SK-N-SH (cell line): Measurements from ENCODE around the gene WDR27. TPM values are rescaled to one million over a fixed set of nuclear protein-coding genes. Genes with fewer than 3 reads are reported as not detected.

Experiments
- CTCF ChIA-PET: fragments of 300-600, 350-600 bp; formaldehyde crosslinking; extraction: SDS; loops from one replicate; lab custom pipeline; 2021; lab: Yijun Ruan, JAX
- POLR2A ChIA-PET: fragments of 350-600 bp; sonication (Branson Sonifier 250); formaldehyde crosslinking; extraction: SDS; loops from one replicate; lab custom pipeline; 2020; ENCODE audit warnings: antibody characterized with exemption, inconsistent platforms; lab: Yijun Ruan, JAX
- DNase-seq: peaks from one replicate; pipeline ENCODE4 v3.0.0; 2012
- H2AFZ ChIP-seq: fragments of 200-600 bp; sonication (generic); 2 replicates; pipeline ENCODE4 v1.8.1; 2016; ENCODE audit warnings: antibody characterized with exemption, mild to moderate bottlenecking, low read depth
- H3F3A ChIP-seq: fragments of 200-600 bp; sonication (generic); replicated peaks from 2 replicates; pipeline ENCODE3; 2016; ENCODE audit warnings: antibody characterized with exemption, mild to moderate bottlenecking; ENCODE audit not compliant: insufficient read depth
- H3K27ac ChIP-seq, 2 experiments: fragments of 200-500 bp in 1 of 2; fragments of 200-600 bp in 1 of 2; sonication (Bioruptor generic) in 1 of 2; sonication (generic), shearing (Covaris generic) in 1 of 2; 2 replicates each; pipeline versions ENCODE4 v1.5.1 to v1.6.1; 2014 to 2016; ENCODE audit warnings: low read depth in 2 of 2, inconsistent platforms in 1 of 2, low read length in 1 of 2, mild to moderate bottlenecking in 1 of 2, mixed read lengths in 1 of 2
- H3K27me3 ChIP-seq: fragments of 200-600 bp; sonication (generic), shearing (Covaris generic); 2 replicates; pipeline ENCODE4 v1.6.1; 2016; ENCODE audit warnings: mixed run types; ENCODE audit not compliant: insufficient read depth
- H3K36me3 ChIP-seq, 2 experiments: fragments of 200-500 bp in 1 of 2; fragments of 200-600 bp in 1 of 2; sonication (Bioruptor generic) in 1 of 2; sonication (generic) in 1 of 2; replicated peaks in 1 of 2; 2 replicates each; pipeline versions ENCODE3 to v1.5.1; 2014 to 2016; ENCODE audit warnings: low read length in 1 of 2, mild to moderate bottlenecking in 1 of 2; ENCODE audit not compliant: insufficient read depth in 2 of 2, control insufficient read depth in 1 of 2
- H3K4me1 ChIP-seq, 2 experiments: fragments of 200-500 bp in 1 of 2; fragments of 200-600 bp in 1 of 2; sonication (Bioruptor generic) in 1 of 2; sonication (generic), shearing (Covaris generic) in 1 of 2; 2 replicates each; pipeline versions ENCODE4 v1.5.1 to v1.6.1; 2014 to 2016; ENCODE audit warnings: low read depth in 1 of 2, low read length in 1 of 2, mixed run types in 1 of 2; ENCODE audit not compliant: insufficient read depth in 2 of 2, control insufficient read depth in 1 of 2
- H3K4me2 ChIP-seq: fragments of 200-600 bp; sonication (generic), shearing (Covaris generic); 2 replicates; pipeline ENCODE4 v1.6.1; 2017; ENCODE audit warnings: mixed run types
- H3K4me3 ChIP-seq, 2 experiments: fragments of 200-500 bp in 1 of 2; fragments of 200-600 bp in 1 of 2; sonication (Bioruptor generic) in 1 of 2; sonication (generic), shearing (Covaris generic) in 1 of 2; 2 replicates each; pipeline versions ENCODE4 v1.5.1 to v1.8.1; 2014 to 2016; ENCODE audit warnings: low read depth in 2 of 2, inconsistent platforms in 1 of 2, low read length in 1 of 2, mild to moderate bottlenecking in 1 of 2, mixed read lengths in 1 of 2, moderate library complexity in 1 of 2
- H3K79me2 ChIP-seq: fragments of 200-600 bp; sonication (generic); 2 replicates; pipeline ENCODE4 v1.8.1; 2017; ENCODE audit warnings: mild to moderate bottlenecking; ENCODE audit not compliant: insufficient read depth
- H3K9ac ChIP-seq: fragments of 200-600 bp; sonication (generic); 2 replicates; pipeline ENCODE4 v1.6.1; 2017; ENCODE audit warnings: mixed run types
- H3K9me2 ChIP-seq: fragments of 200-600 bp; sonication (generic); 2 replicates; pipeline ENCODE4 v1.6.1; 2017; ENCODE audit warnings: mixed run types
- H3K9me3 ChIP-seq: fragments of 200-600 bp; sonication (generic); 2 replicates; pipeline ENCODE4 v1.6.1; 2017; ENCODE audit warnings: mixed run types, mild to moderate bottlenecking, moderate library complexity
- H4K20me1 ChIP-seq: fragments of 200-600 bp; sonication (generic); 2 replicates; pipeline ENCODE4 v1.6.1; 2017; ENCODE audit warnings: mild to moderate bottlenecking, mixed run types; ENCODE audit not compliant: insufficient read depth
- EP300 ChIP-seq, 2 experiments: IDR thresholded peaks; 2 replicates each; pipeline versions ENCODE4 v1.4.0 to v1.6.1; 2012; ENCODE audit warnings: borderline replicate concordance in 1 of 2, low read depth in 1 of 2, low read length in 1 of 2
- EZH2phosphoT487 ChIP-seq: fragments of 200-600 bp; sonication (generic); IDR thresholded peaks from 2 replicates; pipeline ENCODE4 v1.6.1; 2017; ENCODE audit warnings: low read depth, mixed run types, mild to moderate bottlenecking, antibody characterized with exemption, moderate library complexity, borderline replicate concordance
- FOXJ3 ChIP-seq: sonication (generic); formaldehyde crosslinking; IDR thresholded peaks from 2 replicates; pipeline ENCODE4 v1.5.1; 2020; ENCODE audit warnings: mild to moderate bottlenecking, missing genetic modification reagents
- FOXM1 ChIP-seq: IDR thresholded peaks from 2 replicates; pipeline ENCODE4 v1.4.0; 2012; ENCODE audit warnings: low read depth, mild to moderate bottlenecking
- GATA2 ChIP-seq: sonication (generic); formaldehyde crosslinking; IDR thresholded peaks from 2 replicates; pipeline ENCODE4 v1.5.0; 2020; ENCODE audit warnings: mild to moderate bottlenecking, missing genetic modification reagents
- JUND ChIP-seq: IDR thresholded peaks from 2 replicates; pipeline ENCODE4 v1.4.0; 2012
- MAX ChIP-seq: IDR thresholded peaks from 2 replicates; pipeline ENCODE4 v1.4.0; 2012; ENCODE audit warnings: low read depth
- MEF2A ChIP-seq: IDR thresholded peaks from 2 replicates; pipeline ENCODE4 v1.4.0; 2012; ENCODE audit warnings: low read depth, borderline replicate concordance
- PBX3 ChIP-seq: IDR thresholded peaks from 2 replicates; pipeline ENCODE4; 2012
- POLR2AphosphoS5 ChIP-seq: IDR thresholded peaks from 2 replicates; pipeline ENCODE4 v1.6.1; 2012; ENCODE audit warnings: low read depth, low read length
- RXRA ChIP-seq: IDR thresholded peaks from 2 replicates; pipeline ENCODE4 v1.4.0; 2012; ENCODE audit warnings: low read depth, mild to moderate bottlenecking, borderline replicate concordance
- SMC3 ChIP-seq: IDR thresholded peaks from 2 replicates; pipeline ENCODE4 v1.6.1; 2012; ENCODE audit warnings: low read depth, low read length, improper control_type of control experiment
- TCF12 ChIP-seq: IDR thresholded peaks from 2 replicates; pipeline ENCODE4 v1.4.0; 2012
- TEAD4 ChIP-seq: IDR thresholded peaks from 2 replicates; pipeline ENCODE4 v1.4.0; 2012; ENCODE audit warnings: mild to moderate bottlenecking, borderline replicate concordance; ENCODE audit not compliant: insufficient read depth
- USF2 ChIP-seq: fragments of 150-350 bp; IDR thresholded peaks from 2 replicates; pipeline ENCODE4 v1.6.1; 2017; ENCODE audit warnings: antibody characterized with exemption, low read length, low read depth, borderline replicate concordance
- YY1 ChIP-seq: IDR thresholded peaks from 2 replicates; pipeline ENCODE4 v1.4.0; 2012; ENCODE audit warnings: low read depth, mild to moderate bottlenecking
- whole genome bisulfite sequencing: methylation state at CpG from one replicate; pipeline ENCODE4 v1.1.6; 2017; ENCODE audit warnings: low lambda C conversion rate; 5-methylcytosine and 5-hydroxymethylcytosine counted together
- polyA plus RNA-seq, 3 experiments: library from polyadenylated mRNA; depleted of rRNA; stranded (reverse); fragments of >200 nt; gene quantifications; 2 replicates each; pipeline ENCODE4 v1.2.3, GENCODE V29; 2012
- TF ChIP-seq, protein P1 (sequence below): IDR thresholded peaks from 2 replicates; pipeline ENCODE4 v1.4.0; 2012; ENCODE audit warnings: low read depth, borderline replicate concordance
- TF ChIP-seq, protein P2 (sequence below): fragments of 150-350 bp; IDR thresholded peaks from 2 replicates; pipeline ENCODE4 v1.6.1; 2016; ENCODE audit warnings: mild to moderate bottlenecking, low read depth, low read length
- TF ChIP-seq, protein P3 (sequence below): IDR thresholded peaks from 2 replicates; pipeline ENCODE4 v1.4.0; 2012; ENCODE audit warnings: low read depth, borderline replicate concordance

WDR27 gene
- polyA plus RNA-seq, 1 of the 3 experiments (the other 2 are of a cell fraction): 55.6 TPM

GRCh38 chr6:169659820-169660610, 41.8 kb downstream of the WDR27 start:
- peaks cover 5 to 61% of the 10 kb centered on the region in 2 experiments for H3K36me3 ChIP-seq
- TF ChIP-seq MEF2A (no peak), TEAD4 (no peak), POLR2AphosphoS5 (no peak), FOXM1 (no peak), EZH2phosphoT487 (no peak), PBX3 (no peak), MAX (no peak), RXRA (no peak), GATA2 (CRISPR knock-in tag) (no peak), YY1 (no peak), TCF12 (no peak), JUND (no peak)
- TF ChIP-seq, protein P1, sequence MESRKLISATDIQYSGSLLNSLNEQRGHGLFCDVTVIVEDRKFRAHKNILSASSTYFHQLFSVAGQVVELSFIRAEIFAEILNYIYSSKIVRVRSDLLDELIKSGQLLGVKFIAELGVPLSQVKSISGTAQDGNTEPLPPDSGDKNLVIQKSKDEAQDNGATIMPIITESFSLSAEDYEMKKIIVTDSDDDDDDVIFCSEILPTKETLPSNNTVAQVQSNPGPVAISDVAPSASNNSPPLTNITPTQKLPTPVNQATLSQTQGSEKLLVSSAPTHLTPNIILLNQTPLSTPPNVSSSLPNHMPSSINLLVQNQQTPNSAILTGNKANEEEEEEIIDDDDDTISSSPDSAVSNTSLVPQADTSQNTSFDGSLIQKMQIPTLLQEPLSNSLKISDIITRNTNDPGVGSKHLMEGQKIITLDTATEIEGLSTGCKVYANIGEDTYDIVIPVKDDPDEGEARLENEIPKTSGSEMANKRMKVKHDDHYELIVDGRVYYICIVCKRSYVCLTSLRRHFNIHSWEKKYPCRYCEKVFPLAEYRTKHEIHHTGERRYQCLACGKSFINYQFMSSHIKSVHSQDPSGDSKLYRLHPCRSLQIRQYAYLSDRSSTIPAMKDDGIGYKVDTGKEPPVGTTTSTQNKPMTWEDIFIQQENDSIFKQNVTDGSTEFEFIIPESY: no peak
- TF ChIP-seq, protein P2, sequence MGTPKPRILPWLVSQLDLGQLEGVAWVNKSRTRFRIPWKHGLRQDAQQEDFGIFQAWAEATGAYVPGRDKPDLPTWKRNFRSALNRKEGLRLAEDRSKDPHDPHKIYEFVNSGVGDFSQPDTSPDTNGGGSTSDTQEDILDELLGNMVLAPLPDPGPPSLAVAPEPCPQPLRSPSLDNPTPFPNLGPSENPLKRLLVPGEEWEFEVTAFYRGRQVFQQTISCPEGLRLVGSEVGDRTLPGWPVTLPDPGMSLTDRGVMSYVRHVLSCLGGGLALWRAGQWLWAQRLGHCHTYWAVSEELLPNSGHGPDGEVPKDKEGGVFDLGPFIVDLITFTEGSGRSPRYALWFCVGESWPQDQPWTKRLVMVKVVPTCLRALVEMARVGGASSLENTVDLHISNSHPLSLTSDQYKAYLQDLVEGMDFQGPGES: no peak
- TF ChIP-seq, all 33 proteins: peak for 0
- WGBS: 95% methylated on average over 23 of the region's 26 CpGs
- no peak for DNase-seq
- no peaks in the 10 kb centered on the region for H3K9me2 ChIP-seq
- no peak overlapping the region for H3K4me3 ChIP-seq
- H3K4me1 ChIP-seq: no peaks in the 10 kb centered on the region
- H3K9me3 ChIP-seq: no peaks in the 10 kb centered on the region
- H3K4me2 ChIP-seq: no peak overlapping the region
- no peak overlapping the region for H3K9ac ChIP-seq
- ChIA-PET POLR2A (no interaction called here), CTCF (no interaction called here)
- no peaks in the 10 kb centered on the region for H3K79me2 ChIP-seq
- no peaks in the 10 kb centered on the region for H4K20me1 ChIP-seq
- H3K27ac ChIP-seq: no peak overlapping the region
- H3F3A ChIP-seq: no peaks in the 10 kb centered on the region
- H2AFZ ChIP-seq: no peak overlapping the region
- H3K27me3 ChIP-seq: no peaks in the 10 kb centered on the region

DNA sequence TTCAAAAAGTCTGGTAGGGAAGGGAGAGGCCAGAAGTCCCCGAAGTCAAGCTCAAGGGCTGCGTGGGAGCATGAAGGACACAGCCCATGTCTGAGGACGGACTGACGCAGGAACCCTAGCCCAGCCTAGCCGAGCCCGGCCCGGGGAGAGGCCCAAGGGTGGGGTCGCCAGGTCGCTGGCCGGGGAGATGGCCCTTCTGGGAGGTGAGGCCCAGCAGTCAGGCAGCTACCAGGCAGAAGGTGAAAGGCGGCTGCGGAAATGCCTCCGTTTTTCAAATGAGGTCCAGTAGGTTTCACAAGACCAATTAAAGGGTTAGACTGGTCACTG, 44.6 kb downstream of the WDR27 start:
- Histone ChIP-seq H3K36me3 (peaks cover 0 to 47% of the 10 kb centered on the region in 2 experiments), H3K9ac (no peak overlapping the region), H3K4me1 (no peaks in the 10 kb centered on the region), H3K9me2 (no peaks in the 10 kb centered on the region), H3K27me3 (no peaks in the 10 kb centered on the region), H2AFZ (no peak overlapping the region), H3K4me2 (no peak overlapping the region), H3K4me3 (no peak overlapping the region), H3K79me2 (no peaks in the 10 kb centered on the region), H3K27ac (no peak overlapping the region), H3K9me3 (no peaks in the 10 kb centered on the region), H4K20me1 (no peaks in the 10 kb centered on the region), H3F3A (no peaks in the 10 kb centered on the region)
- POLR2A ChIA-PET: no interaction called here
- 100% methylated on average over 5 of the region's 13 CpGs for WGBS
- CTCF ChIA-PET: interaction anchor here (1.0 kb wide), 1 partner anchor 27 kb away, joined by 5 read pairs; no protein-coding TSS in a partner anchor
- DNase-seq: no peak
- no peak for TF ChIP-seq EP300 (IDR thresholded peaks at IDR 0.05; ENCODE audit: borderline replicate concordance in 1 of 2, low read depth in 1 of 2, low read length in 1 of 2)
- no peak for TF ChIP-seq EZH2phosphoT487
- no peak for TF ChIP-seq MAX
- TF ChIP-seq FOXM1: no peak
- TF ChIP-seq GATA2 (CRISPR knock-in tag): no peak
- no peak for TF ChIP-seq MEF2A
- TF ChIP-seq USF2: no peak
- TF ChIP-seq, protein P3, sequence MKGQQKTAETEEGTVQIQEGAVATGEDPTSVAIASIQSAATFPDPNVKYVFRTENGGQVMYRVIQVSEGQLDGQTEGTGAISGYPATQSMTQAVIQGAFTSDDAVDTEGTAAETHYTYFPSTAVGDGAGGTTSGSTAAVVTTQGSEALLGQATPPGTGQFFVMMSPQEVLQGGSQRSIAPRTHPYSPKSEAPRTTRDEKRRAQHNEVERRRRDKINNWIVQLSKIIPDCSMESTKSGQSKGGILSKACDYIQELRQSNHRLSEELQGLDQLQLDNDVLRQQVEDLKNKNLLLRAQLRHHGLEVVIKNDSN: no peak
- no peak for TF ChIP-seq JUND
- TF ChIP-seq FOXJ3 (CRISPR knock-in tag): no peak
- TF ChIP-seq SMC3: no peak
- TF ChIP-seq, protein P2: no peak
